Skeletal muscle cell (primary cell): ENCODE results near the gene NVL.

Experiments
- DNase-seq: peaks from one replicate; pipeline ENCODE4 v3.0.0-alpha.2; 2010; ENCODE audit warnings: low read depth
- H3K4me3 ChIP-seq: 2 replicates; pipeline ENCODE4 v1.5.1; 2011; ENCODE audit warnings: low read depth, mild to moderate bottlenecking, control low read depth, low read length, moderate library complexity

Gene NVL

DNA sequence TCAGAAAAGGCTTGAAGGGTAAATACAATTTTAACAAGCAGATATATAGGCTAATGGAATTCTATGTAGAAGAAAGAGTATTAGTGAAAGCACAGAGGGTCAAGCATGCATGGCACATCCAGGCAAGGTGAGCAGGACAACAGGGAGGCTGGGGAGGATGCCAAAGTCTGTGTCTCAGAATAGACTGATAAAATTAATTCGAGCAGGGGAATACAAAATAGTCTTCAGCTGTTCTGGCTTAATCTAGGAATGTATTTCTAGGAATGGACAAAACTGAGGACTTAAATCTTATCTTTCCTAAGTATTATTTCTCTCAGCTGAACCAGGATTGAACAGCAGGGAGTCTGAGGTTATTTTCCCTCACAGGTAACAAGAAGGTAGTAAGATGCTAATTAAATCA lies 35.2 kb downstream of the NVL start:
- no peak overlapping the region for H3K4me3 ChIP-seq
- DNase-seq: no peak

DNA sequence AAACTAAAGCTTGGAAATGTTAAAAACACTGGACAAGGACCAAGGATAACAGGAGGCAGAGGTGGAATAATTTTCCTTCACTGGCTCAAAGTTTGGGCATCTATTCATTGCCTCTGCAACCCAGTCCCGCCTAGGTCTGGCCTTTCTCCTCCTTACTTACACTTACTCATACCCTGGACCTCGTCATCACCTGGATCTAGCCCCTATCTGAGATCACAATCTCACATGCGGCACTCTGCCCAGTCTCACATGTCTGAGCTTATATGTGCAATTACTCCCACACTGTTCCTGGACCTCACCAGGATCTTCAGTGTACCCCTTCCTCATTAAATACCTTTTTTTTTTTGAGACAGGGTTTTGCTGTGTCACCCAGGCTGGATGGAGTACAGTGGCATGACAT lies 37.6 kb downstream of the NVL start:
- no peak for DNase-seq
- no peak overlapping the region for H3K4me3 ChIP-seq

- no peak overlapping the region for H3K4me3 ChIP-seq
- no peak for DNase-seq
These were observed 40.6 kb downstream of the NVL start for GRCh38 chr1:224289396-224289795.

DNA sequence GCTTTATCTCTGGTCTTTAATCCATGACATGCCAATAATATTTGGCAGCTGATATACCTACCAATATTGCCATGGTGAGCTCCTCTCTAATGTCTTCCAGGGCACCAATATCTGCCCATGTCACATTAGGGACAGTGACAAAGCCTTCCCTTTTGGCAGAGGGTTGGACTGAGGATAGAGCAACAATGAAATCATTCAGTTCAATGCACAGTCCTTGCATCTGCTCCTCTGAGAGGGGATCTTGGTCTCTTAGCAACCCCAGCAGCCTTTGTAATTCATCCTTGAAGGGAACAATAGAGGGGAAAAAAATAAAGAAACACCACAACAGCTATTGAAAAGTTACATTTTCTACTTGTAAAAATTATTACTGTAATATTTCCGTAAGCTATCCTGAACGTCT lies 42.3 kb downstream of the NVL start:
- no peak for DNase-seq
- H3K4me3 ChIP-seq: no peak overlapping the region

GRCh38 chr1:224282140-224282539 lies 47.8 kb downstream of the NVL start:
- DNase-seq: no peak
- no peak overlapping the region for H3K4me3 ChIP-seq

- no peak overlapping the region for H3K4me3 ChIP-seq
- no peak for DNase-seq
These were observed 53.0 kb downstream of the NVL start for GRCh38 chr1:224276771-224277487.

GRCh38 chr1:224274970-224275626 lies 54.9 kb downstream of the NVL start:
- no peak overlapping the region for H3K4me3 ChIP-seq
- no peak for DNase-seq

DNA sequence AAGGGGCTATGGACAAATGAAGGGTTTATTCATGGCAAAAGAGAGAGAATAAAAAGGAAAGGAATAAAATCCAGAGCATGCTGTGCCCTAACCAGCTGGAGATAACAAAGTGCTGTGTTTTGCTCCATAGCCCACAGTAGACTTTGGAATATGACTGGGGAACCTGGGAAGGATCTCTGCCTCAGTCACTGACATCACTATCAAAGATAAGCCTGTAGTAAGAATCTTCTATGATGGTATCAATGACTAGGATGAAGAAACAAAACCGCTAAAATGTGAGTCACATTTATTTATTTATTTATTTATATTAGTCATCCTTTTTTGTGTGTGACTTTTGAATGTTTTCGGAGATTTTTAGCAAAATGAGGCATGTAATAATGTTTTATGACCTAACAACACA lies 56.3 kb downstream of the NVL start:
- no peak for DNase-seq

GRCh38 chr1:224271106-224271505 lies 58.9 kb downstream of the NVL start:
- no peak overlapping the region for H3K4me3 ChIP-seq
- no peak for DNase-seq

More for the DNA sequence above, 56.3 kb downstream of the NVL start:
- no peak overlapping the region for H3K4me3 ChIP-seq

GRCh38 chr1:224267925-224268324 lies 62.0 kb downstream of the NVL start:
- H3K4me3 ChIP-seq: no peak overlapping the region
- no peak for DNase-seq

DNA sequence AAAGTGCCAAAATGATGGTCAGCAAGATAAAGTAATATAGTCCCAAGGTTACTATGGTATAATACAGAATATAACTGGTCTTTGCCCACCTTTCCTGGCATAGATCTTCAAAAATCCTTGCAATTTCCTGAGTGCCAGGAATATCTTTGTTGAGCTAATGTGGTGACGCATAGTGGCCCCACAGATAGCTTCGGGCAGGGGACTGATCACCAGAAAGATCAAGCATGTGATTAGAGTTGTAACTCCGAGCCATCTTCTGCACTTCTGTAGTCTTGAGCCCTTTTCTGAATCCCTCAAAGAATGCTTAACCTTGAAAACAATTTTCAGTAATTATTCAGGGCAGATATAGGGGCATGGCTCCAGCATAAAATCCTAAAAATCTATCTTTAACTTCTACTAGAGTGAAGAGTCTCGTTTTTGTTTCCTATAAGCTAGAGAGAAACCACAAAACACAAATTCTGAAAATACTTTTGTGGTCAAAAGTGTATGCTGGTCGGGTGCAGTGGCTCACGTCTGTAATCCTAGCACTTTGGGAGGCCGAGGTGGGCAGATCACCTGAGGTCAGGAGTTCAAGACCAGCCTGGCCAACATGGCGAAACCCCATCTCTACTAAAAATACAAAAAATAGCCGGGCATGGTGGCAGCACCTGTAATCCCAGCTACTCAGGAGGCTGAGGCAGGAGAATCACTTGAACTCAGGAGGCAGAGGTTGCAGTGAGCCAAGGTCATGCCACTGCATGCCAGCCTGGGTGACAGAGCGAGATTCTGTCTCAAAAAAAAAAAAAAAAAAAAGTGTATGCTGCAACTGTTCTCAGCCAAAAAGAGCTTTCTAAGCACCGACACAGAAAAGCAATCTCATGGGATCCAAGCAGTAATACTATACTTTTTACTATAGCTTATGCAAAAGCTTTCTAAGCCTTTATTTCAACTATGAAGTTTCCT lies 62.8 kb downstream of the NVL start:
- DNase-seq: no peak
- H3K4me3 ChIP-seq: no peak overlapping the region

- H3K4me3 ChIP-seq: no peak overlapping the region
- DNase-seq: no peak
These were observed 63.7 kb downstream of the NVL start for GRCh38 chr1:224266105-224266914.

DNA sequence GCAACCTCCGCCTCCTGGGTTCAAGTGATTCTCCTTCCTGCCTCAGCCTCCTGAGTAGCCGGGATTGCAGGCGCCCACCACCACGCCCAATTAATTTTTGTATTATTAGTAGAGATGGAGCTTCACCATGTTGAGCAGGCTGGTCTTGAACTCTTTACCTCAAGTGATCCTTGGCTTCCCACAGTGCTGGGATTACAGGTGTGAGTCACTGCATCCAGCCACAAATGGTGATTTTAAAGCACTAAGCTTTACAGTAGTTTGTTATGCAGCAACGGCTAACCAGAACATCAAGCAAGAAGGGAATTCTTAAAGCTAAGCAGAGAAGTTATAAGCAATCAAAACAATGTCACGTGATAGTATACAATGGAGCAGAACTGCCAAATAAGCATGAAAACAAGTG lies 65.7 kb downstream of the NVL start:
- H3K4me3 ChIP-seq: no peak overlapping the region
- no peak for DNase-seq

- H3K4me3 ChIP-seq: no peak overlapping the region
- no peak for DNase-seq
These were observed 67.5 kb downstream of the NVL start for GRCh38 chr1:224262373-224263054.

- DNase-seq: no peak
- H3K4me3 ChIP-seq: no peak overlapping the region
These were observed 70.0 kb downstream of the NVL start for GRCh38 chr1:224259986-224260385.

DNA sequence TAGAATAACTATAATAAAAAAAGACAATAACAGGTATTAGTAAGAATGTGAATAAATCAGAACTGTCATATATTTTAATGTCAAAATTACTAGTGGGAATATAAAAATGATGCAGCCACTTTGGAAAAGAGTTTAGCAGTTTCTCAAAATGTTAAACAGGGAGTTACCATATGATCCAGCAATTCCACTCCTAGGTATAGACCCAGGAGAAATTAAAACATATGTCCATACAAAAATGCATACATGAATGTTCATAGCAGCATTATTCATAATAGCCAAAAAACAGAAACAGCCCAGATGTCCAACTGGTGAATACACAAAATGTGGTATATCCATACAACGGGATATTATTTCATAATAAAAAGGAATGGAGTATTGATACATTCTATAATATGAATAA lies 71.6 kb downstream of the NVL start:
- H3K4me3 ChIP-seq: no peak overlapping the region
- DNase-seq: no peak

DNA sequence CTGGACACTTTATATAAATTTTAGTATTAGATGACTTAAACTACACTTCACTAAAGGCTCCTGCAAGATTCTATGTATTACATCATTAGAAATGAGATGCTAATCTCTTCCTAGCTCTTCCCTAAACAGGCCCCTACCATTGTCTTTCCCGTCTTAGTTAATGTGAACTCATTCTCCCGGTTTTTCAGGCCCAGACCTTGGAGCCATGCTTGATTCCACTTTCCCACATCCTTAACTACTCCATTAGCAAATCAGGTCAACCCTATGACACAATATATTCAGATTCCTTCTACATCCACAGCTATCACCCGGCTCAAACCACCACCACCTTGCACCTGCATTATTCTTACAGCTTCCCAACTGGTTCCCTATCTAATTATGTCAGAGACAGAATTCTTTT lies 73.3 kb downstream of the NVL start:
- DNase-seq: no peak
- no peak overlapping the region for H3K4me3 ChIP-seq

- no peak for DNase-seq
- H3K4me3 ChIP-seq: no peak overlapping the region
These were observed 76.3 kb downstream of the NVL start for GRCh38 chr1:224253721-224254120.

- H3K4me3 ChIP-seq: no peak overlapping the region
- no peak for DNase-seq
These were observed 77.5 kb downstream of the NVL start for GRCh38 chr1:224252479-224252878.
